ENCODE results near the gene MAML3. TPM values are rescaled to one million over a fixed set of nuclear protein-coding genes. Genes with fewer than 3 reads are reported as not detected.

MAML3 gene
- total RNA-seq, 1 donor: 6.5 TPM

- no peak overlapping the region for H3K4me3 ChIP-seq (ENCODE audit: low read depth, low read length)
- no peak for DNase-seq (ENCODE audit: low read depth)
- TF ChIP-seq, protein P1, sequence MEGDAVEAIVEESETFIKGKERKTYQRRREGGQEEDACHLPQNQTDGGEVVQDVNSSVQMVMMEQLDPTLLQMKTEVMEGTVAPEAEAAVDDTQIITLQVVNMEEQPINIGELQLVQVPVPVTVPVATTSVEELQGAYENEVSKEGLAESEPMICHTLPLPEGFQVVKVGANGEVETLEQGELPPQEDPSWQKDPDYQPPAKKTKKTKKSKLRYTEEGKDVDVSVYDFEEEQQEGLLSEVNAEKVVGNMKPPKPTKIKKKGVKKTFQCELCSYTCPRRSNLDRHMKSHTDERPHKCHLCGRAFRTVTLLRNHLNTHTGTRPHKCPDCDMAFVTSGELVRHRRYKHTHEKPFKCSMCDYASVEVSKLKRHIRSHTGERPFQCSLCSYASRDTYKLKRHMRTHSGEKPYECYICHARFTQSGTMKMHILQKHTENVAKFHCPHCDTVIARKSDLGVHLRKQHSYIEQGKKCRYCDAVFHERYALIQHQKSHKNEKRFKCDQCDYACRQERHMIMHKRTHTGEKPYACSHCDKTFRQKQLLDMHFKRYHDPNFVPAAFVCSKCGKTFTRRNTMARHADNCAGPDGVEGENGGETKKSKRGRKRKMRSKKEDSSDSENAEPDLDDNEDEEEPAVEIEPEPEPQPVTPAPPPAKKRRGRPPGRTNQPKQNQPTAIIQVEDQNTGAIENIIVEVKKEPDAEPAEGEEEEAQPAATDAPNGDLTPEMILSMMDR (IDR thresholded peaks at IDR 0.05; ENCODE audit: insufficient read depth, low read depth, low read length): no peak
Observed at GRCh38 chr4:139676913-139677585, 476.9 kb downstream of the MAML3 start.

- H3K4me3 ChIP-seq (ENCODE audit: low read depth, low read length): no peak overlapping the region
- no peak for DNase-seq (ENCODE audit: low read depth)
- TF ChIP-seq, protein P1 (IDR thresholded peaks at IDR 0.05; ENCODE audit: insufficient read depth, low read depth, low read length): no peak
Observed at GRCh38 chr4:139676365-139676764, 477.6 kb downstream of the MAML3 start.

GRCh38 chr4:139675651-139676050 is 478.3 kb downstream of the MAML3 start:
- DNase-seq (ENCODE audit: low read depth): no peak
- TF ChIP-seq, protein P1 (IDR thresholded peaks at IDR 0.05; ENCODE audit: insufficient read depth, low read depth, low read length): no peak
- H3K4me3 ChIP-seq (ENCODE audit: low read depth, low read length): no peak overlapping the region

DNA sequence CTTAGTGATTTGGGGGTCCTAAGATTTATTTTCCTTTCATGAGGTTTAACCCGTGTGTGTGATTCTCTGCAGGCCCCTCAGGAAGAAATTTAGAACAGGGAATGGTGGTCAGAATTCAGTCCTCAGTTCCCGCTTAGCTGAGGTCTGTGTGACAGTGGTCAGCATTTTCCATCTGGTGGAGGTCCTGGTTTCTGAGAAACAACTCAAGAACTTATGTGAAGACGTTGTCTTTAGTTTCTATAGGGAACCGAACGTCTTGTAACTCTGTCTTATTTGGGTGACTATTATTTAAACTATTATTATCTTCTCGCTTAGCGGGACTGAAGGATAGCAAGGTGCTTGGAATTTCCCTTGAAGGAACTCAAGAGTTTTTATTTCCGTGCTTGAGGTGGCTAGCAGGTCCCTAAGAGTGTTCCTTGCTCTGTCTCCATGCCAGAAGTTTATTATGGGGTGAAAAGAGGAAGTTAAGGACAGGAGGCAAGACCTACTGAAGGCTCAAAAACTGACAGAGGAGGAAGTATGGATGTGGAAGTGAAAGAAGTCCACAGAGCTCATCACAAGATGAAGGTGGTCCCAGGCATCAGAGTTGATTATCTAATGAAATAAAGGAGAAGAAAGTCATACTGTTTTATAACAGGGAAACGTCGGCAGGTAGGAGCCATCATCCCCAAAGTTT is 479.0 kb downstream of the MAML3 start:
- H3K4me3 ChIP-seq (ENCODE audit: low read depth, low read length): no peak overlapping the region
- no peak for DNase-seq (ENCODE audit: low read depth)
- TF ChIP-seq, protein P1 (IDR thresholded peaks at IDR 0.05; ENCODE audit: insufficient read depth, low read depth, low read length): no peak

DNA sequence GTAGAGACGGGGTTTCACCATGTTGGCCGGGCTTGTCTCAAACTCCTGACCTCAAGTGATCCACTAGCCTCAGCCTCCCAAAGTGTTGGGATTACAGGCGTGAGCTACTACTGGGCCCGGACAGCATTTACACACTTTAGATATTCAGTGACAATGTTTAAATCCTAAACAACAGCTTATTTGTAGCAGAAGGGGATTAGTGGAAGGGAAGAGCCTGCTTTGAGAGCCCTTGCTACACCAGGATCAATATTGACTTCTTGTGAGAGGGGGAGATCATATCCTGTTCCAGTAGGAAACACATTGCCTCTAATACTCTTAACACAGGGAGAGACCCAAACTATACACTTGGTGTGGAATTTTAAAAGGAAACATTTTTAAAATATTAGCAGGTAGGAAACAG is 481.3 kb downstream of the MAML3 start:
- DNase-seq (ENCODE audit: low read depth): no peak
- H3K4me3 ChIP-seq (ENCODE audit: low read depth, low read length): no peak overlapping the region
- TF ChIP-seq, protein P1 (IDR thresholded peaks at IDR 0.05; ENCODE audit: insufficient read depth, low read depth, low read length): no peak

GRCh38 chr4:139672215-139672614 is 481.8 kb downstream of the MAML3 start:
- TF ChIP-seq, protein P1 (IDR thresholded peaks at IDR 0.05; ENCODE audit: insufficient read depth, low read depth, low read length): no peak
- H3K4me3 ChIP-seq (ENCODE audit: low read depth, low read length): no peak overlapping the region
- DNase-seq (ENCODE audit: low read depth): no peak

Measured in fibroblast of villous mesenchyme (primary cell).